Measurements from ENCODE around the gene ATG10. TPM values are rescaled to one million over a fixed set of nuclear protein-coding genes. Genes with fewer than 3 reads are reported as not detected.

The ATG10 gene
- total RNA-seq, 1 experiment from 2014 or later, result 12.2 TPM

DNA sequence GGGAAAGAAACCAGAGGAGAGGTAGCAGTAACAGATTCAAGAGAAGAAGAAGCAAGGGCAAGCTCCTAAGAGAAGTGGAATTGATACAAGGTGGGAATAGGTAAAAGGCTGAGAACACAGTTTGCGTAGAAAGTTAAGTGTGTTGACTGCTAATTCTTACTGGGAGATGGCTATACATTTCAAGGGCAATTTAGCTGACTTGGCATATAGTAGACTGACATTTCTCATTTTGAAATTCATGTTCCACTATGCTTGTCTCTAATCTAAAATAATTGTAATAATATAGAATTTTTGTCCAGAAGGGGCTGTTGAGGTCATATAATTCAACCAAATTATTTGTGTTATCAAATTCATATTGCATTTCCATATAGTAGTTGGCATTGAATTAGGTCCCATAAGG, 144.0 kb downstream of the ATG10 start (continued):
- TF ChIP-seq ELF4 (CRISPR knock-in tag; IDR thresholded peaks at IDR 0.05; ENCODE audit: low read depth) (no peak), ZNF232 (CRISPR knock-in tag; IDR thresholded peaks at IDR 0.05) (no peak), IRF2 (CRISPR knock-in tag; IDR thresholded peaks at IDR 0.05; ENCODE audit: borderline replicate concordance, low read depth) (no peak), FOXK1 (CRISPR knock-in tag; IDR thresholded peaks at IDR 0.05) (no peak), ZNF219 (CRISPR knock-in tag; IDR thresholded peaks at IDR 0.05; ENCODE audit: borderline replicate concordance) (no peak), GRHL2 (CRISPR knock-in tag; IDR thresholded peaks at IDR 0.05; ENCODE audit: insufficient replicate concordance, severe bottlenecking) (no peak), JUN (CRISPR knock-in tag; IDR thresholded peaks at IDR 0.05) (no peak)
- TF ChIP-seq, protein P1, sequence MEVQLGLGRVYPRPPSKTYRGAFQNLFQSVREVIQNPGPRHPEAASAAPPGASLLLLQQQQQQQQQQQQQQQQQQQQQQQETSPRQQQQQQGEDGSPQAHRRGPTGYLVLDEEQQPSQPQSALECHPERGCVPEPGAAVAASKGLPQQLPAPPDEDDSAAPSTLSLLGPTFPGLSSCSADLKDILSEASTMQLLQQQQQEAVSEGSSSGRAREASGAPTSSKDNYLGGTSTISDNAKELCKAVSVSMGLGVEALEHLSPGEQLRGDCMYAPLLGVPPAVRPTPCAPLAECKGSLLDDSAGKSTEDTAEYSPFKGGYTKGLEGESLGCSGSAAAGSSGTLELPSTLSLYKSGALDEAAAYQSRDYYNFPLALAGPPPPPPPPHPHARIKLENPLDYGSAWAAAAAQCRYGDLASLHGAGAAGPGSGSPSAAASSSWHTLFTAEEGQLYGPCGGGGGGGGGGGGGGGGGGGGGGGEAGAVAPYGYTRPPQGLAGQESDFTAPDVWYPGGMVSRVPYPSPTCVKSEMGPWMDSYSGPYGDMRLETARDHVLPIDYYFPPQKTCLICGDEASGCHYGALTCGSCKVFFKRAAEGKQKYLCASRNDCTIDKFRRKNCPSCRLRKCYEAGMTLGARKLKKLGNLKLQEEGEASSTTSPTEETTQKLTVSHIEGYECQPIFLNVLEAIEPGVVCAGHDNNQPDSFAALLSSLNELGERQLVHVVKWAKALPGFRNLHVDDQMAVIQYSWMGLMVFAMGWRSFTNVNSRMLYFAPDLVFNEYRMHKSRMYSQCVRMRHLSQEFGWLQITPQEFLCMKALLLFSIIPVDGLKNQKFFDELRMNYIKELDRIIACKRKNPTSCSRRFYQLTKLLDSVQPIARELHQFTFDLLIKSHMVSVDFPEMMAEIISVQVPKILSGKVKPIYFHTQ (CRISPR knock-in tag; IDR thresholded peaks at IDR 0.05), result no peak
- TF ChIP-seq, protein P2, sequence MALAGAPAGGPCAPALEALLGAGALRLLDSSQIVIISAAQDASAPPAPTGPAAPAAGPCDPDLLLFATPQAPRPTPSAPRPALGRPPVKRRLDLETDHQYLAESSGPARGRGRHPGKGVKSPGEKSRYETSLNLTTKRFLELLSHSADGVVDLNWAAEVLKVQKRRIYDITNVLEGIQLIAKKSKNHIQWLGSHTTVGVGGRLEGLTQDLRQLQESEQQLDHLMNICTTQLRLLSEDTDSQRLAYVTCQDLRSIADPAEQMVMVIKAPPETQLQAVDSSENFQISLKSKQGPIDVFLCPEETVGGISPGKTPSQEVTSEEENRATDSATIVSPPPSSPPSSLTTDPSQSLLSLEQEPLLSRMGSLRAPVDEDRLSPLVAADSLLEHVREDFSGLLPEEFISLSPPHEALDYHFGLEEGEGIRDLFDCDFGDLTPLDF (CRISPR knock-in tag; IDR thresholded peaks at IDR 0.05), result no peak

DNA sequence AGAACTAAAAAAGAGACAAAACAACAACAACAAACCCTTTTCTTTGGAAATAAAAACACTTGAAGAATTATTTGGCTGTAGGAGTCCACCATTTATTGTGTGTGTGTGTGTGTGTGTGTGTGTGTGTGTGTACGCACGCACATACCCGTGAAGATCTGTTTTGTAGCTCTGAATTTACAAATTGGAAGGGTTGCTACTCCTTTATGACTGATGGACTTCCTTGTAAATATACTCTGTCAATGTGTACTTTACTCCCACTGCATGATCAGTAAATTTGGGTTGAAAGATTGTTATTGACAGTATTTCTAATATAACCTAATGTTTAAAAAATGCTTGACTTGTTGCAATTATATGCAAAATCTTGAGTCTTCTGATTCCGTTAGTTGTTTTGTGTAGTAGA, 148.1 kb downstream of the ATG10 start:
- no peaks in the 10 kb centered on the region for H3K27me3 Mint-ChIP-seq (ENCODE audit: low read depth)
- CTCF ChIA-PET, result no interaction called here
- no peak for DNase-seq (ENCODE audit: low spot score)
- no peak for ATAC-seq
- H3K9me3 Mint-ChIP-seq, result peaks cover 17% of the 10 kb centered on the region
- H3K36me3 Mint-ChIP-seq, result no peaks in the 10 kb centered on the region; the same call in 1 of the 2 replicates
- POLR2A ChIA-PET, result no interaction called here
- H3K4me1 Mint-ChIP-seq, result no peaks in the 10 kb centered on the region
- H3K27ac Mint-ChIP-seq, result no peak overlapping the region
- no peak overlapping the region for H3K4me3 Mint-ChIP-seq
- TF ChIP-seq, protein P3, sequence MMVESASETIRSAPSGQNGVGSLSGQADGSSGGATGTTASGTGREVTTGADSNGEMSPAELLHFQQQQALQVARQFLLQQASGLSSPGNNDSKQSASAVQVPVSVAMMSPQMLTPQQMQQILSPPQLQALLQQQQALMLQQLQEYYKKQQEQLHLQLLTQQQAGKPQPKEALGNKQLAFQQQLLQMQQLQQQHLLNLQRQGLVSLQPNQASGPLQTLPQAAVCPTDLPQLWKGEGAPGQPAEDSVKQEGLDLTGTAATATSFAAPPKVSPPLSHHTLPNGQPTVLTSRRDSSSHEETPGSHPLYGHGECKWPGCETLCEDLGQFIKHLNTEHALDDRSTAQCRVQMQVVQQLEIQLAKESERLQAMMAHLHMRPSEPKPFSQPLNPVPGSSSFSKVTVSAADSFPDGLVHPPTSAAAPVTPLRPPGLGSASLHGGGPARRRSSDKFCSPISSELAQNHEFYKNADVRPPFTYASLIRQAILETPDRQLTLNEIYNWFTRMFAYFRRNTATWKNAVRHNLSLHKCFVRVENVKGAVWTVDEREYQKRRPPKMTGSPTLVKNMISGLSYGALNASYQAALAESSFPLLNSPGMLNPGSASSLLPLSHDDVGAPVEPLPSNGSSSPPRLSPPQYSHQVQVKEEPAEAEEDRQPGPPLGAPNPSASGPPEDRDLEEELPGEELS (CRISPR knock-in tag; IDR thresholded peaks at IDR 0.05), result no peak
- TF ChIP-seq, protein P4, sequence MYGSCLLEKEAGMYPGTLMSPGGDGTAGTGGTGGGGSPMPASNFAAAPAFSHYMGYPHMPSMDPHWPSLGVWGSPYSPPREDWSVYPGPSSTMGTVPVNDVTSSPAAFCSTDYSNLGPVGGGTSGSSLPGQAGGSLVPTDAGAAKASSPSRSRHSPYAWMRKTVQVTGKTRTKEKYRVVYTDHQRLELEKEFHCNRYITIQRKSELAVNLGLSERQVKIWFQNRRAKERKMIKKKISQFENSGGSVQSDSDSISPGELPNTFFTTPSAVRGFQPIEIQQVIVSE (CRISPR knock-in tag; IDR thresholded peaks at IDR 0.05; ENCODE audit: borderline replicate concordance), result no peak
- TF ChIP-seq GTF2I (CRISPR knock-in tag; conservative IDR thresholded peaks at IDR 0.05), result no peak
- TF ChIP-seq SMAD3 (CRISPR knock-in tag; IDR thresholded peaks at IDR 0.05; ENCODE audit: borderline replicate concordance), result no peak
- TF ChIP-seq CBFB (CRISPR knock-in tag; IDR thresholded peaks at IDR 0.05; ENCODE audit: low read depth), result no peak
- TF ChIP-seq, protein P1 (CRISPR knock-in tag; IDR thresholded peaks at IDR 0.05), result no peak
- TF ChIP-seq GABPB1 (CRISPR knock-in tag; IDR thresholded peaks at IDR 0.05), result no peak
- no peak for TF ChIP-seq RELA (CRISPR knock-in tag; IDR thresholded peaks at IDR 0.05; ENCODE audit: borderline replicate concordance)
- TF ChIP-seq, protein P5, sequence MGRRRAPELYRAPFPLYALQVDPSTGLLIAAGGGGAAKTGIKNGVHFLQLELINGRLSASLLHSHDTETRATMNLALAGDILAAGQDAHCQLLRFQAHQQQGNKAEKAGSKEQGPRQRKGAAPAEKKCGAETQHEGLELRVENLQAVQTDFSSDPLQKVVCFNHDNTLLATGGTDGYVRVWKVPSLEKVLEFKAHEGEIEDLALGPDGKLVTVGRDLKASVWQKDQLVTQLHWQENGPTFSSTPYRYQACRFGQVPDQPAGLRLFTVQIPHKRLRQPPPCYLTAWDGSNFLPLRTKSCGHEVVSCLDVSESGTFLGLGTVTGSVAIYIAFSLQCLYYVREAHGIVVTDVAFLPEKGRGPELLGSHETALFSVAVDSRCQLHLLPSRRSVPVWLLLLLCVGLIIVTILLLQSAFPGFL (CRISPR knock-in tag; IDR thresholded peaks at IDR 0.05; ENCODE audit: borderline replicate concordance), result no peak
- TF ChIP-seq, protein P6, sequence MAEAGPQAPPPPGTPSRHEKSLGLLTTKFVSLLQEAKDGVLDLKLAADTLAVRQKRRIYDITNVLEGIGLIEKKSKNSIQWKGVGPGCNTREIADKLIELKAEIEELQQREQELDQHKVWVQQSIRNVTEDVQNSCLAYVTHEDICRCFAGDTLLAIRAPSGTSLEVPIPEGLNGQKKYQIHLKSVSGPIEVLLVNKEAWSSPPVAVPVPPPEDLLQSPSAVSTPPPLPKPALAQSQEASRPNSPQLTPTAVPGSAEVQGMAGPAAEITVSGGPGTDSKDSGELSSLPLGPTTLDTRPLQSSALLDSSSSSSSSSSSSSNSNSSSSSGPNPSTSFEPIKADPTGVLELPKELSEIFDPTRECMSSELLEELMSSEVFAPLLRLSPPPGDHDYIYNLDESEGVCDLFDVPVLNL (CRISPR knock-in tag; IDR thresholded peaks at IDR 0.05; ENCODE audit: borderline replicate concordance, low read depth), result no peak
- TF ChIP-seq, protein P7, sequence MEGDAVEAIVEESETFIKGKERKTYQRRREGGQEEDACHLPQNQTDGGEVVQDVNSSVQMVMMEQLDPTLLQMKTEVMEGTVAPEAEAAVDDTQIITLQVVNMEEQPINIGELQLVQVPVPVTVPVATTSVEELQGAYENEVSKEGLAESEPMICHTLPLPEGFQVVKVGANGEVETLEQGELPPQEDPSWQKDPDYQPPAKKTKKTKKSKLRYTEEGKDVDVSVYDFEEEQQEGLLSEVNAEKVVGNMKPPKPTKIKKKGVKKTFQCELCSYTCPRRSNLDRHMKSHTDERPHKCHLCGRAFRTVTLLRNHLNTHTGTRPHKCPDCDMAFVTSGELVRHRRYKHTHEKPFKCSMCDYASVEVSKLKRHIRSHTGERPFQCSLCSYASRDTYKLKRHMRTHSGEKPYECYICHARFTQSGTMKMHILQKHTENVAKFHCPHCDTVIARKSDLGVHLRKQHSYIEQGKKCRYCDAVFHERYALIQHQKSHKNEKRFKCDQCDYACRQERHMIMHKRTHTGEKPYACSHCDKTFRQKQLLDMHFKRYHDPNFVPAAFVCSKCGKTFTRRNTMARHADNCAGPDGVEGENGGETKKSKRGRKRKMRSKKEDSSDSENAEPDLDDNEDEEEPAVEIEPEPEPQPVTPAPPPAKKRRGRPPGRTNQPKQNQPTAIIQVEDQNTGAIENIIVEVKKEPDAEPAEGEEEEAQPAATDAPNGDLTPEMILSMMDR (IDR thresholded peaks at IDR 0.05), result no peak
- TF ChIP-seq, protein P8, sequence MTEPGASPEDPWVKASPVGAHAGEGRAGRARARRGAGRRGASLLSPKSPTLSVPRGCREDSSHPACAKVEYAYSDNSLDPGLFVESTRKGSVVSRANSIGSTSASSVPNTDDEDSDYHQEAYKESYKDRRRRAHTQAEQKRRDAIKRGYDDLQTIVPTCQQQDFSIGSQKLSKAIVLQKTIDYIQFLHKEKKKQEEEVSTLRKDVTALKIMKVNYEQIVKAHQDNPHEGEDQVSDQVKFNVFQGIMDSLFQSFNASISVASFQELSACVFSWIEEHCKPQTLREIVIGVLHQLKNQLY (CRISPR knock-in tag; IDR thresholded peaks at IDR 0.05), result no peak

Measured in WTC11 (cell line).